ENCODE data around the gene RILPL2.

DNA sequence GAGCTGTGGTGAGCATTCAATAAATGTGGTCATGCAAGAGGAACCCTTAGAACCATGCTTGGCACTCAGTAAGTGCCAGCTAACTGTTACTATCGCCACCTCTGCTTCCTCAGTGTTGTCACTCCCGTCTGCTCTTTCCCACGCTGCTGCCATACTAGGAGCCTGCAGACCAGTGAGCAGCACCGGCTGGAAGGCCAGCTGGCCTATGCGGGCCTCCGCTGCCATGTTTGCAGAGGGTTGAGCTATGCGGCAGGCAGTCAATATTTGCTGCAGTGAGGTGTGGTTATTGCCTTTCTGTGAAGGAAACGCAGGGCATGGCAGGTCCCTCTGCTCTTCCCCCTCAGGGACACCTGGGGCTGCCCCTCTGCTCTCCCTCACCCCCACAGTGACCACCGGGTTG, 39.5 kb downstream of the RILPL2 start:
- TF ChIP-seq, protein P1, sequence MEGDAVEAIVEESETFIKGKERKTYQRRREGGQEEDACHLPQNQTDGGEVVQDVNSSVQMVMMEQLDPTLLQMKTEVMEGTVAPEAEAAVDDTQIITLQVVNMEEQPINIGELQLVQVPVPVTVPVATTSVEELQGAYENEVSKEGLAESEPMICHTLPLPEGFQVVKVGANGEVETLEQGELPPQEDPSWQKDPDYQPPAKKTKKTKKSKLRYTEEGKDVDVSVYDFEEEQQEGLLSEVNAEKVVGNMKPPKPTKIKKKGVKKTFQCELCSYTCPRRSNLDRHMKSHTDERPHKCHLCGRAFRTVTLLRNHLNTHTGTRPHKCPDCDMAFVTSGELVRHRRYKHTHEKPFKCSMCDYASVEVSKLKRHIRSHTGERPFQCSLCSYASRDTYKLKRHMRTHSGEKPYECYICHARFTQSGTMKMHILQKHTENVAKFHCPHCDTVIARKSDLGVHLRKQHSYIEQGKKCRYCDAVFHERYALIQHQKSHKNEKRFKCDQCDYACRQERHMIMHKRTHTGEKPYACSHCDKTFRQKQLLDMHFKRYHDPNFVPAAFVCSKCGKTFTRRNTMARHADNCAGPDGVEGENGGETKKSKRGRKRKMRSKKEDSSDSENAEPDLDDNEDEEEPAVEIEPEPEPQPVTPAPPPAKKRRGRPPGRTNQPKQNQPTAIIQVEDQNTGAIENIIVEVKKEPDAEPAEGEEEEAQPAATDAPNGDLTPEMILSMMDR (conservative IDR thresholded peaks at IDR 0.05; ENCODE audit: low read length): no peak
- no peak for TF ChIP-seq EZH2phosphoT487 (IDR thresholded peaks at IDR 0.05; ENCODE audit: borderline replicate concordance, low read depth, low read length)
